Superior temporal gyrus (tissue), 1 donor: ENCODE data around the gene TMEM115.

ENCODE experiments used
- DNase-seq: peaks from one replicate; pipeline ENCODE4 v3.0.0-alpha.2; 2016; ENCODE audit errors: extremely low spot score

The TMEM115 gene

GRCh38 chr3:50353245-50354004 is 5.9 kb downstream of the TMEM115 start:
- no peak for DNase-seq

- DNase-seq, result no peak
Measured at GRCh38 chr3:50352781-50353180, 6.5 kb downstream of the TMEM115 start.

- DNase-seq, result no peak
Measured at GRCh38 chr3:50351323-50351697, 8.0 kb downstream of the TMEM115 start.

- DNase-seq, result peak; percentile 98
Measured at GRCh38 chr3:50350527-50351322, 8.6 kb downstream of the TMEM115 start, which contains the start of the genes CYB561D2 and NPRL2. CYB561D2 (plus strand) TSS chr3:50350862; CDS start chr3:50351434, 572 bp downstream. NPRL2 (minus strand) TSS chr3:50350775; CDS start chr3:50350652, 123 bp downstream.

GRCh38 chr3:50350213-50350526 is 9.2 kb downstream of the TMEM115 start:
- DNase-seq, result no peak

- DNase-seq, result peak; percentile 80
Measured at GRCh38 chr3:50347187-50347813, 12.0 kb downstream of the TMEM115 start.

GRCh38 chr3:50345586-50346234 is 13.6 kb downstream of the TMEM115 start, which contains the start of gene ZMYND10:
ZMYND10 (minus strand) TSS chr3:50345732; CDS start chr3:50345579, 153 bp downstream.
- no peak for DNase-seq

- no peak for DNase-seq
Measured at GRCh38 chr3:50345008-50345407, 14.3 kb downstream of the TMEM115 start.

- no peak for DNase-seq
Measured at GRCh38 chr3:50342813-50343633, 16.3 kb downstream of the TMEM115 start.

- no peak for DNase-seq
Measured at GRCh38 chr3:50341996-50342650, 17.2 kb downstream of the TMEM115 start.

- no peak for DNase-seq
Measured at GRCh38 chr3:50341537-50341936, 17.8 kb downstream of the TMEM115 start.

GRCh38 chr3:50340448-50341329 is 18.6 kb downstream of the TMEM115 start, which contains the start of gene RASSF1:
RASSF1 (minus strand) TSS chr3:50340836; CDS start chr3:50340805, 31 bp downstream.
- no peak for DNase-seq

- DNase-seq, result no peak
Measured at GRCh38 chr3:50340147-50340447, 19.2 kb downstream of the TMEM115 start.

- DNase-seq, result no peak
Measured at GRCh38 chr3:50339485-50340146, 19.7 kb downstream of the TMEM115 start.

GRCh38 chr3:50338965-50339364 is 20.4 kb downstream of the TMEM115 start:
- no peak for DNase-seq

GRCh38 chr3:50337175-50337861 is 22.0 kb downstream of the TMEM115 start:
- peak; percentile 97 for DNase-seq

- DNase-seq, result no peak
Measured at GRCh38 chr3:50336452-50337174, 22.7 kb downstream of the TMEM115 start.
